Measurements from ENCODE around the gene MPPE1.
"Not testable (repeated sequence)": the region's sequence is repeated elsewhere in the genome, so short reads cannot be mapped to it uniquely, and the experiment has no call there.

Gene MPPE1

GRCh38 chr18:11925800-11926481 lies 17.8 kb upstream of the MPPE1 start:
- no peak for DNase-seq

DNA sequence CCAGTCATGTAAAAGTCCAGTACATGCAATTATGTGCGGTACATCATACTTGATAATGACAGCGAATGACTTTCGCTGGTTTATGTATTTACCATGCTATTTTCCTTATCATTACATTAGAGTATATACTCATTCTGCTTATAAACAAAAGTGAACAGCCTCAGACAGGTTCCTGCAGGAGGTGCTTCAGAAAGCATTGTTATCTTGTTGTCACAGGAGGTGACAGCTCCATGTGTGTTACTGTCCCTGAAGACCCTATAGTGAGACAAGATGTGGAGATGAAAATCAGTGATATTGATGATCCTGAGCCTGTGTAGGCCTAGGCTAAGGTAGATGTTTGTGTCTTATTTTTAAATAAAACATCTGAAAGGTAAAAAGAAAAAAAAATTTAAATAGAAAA lies 15.3 kb upstream of the MPPE1 start:
- DNase-seq, result no peak

DNA sequence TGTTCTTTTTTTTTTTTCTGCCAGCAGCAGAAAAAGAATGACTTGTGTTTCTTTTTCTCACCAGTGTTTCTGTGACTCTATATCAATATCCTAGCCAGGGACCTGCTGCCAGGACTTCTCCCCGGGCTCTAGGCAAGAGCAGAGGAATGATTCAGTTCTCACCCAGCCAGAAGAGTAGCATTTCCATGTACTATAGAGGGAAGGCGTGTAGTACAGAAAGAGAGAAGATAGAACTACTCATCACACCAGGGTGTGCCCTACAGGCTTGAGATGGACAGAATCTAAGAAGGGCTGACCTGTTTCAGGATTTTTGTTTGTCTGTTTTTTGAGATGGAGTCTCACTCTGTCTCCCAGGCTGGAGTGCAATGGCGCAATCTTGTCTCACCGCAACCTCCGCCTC lies 11.4 kb upstream of the MPPE1 start:
- DNase-seq, result not testable (repeated sequence)

- not testable (repeated sequence) for DNase-seq
These were observed 8.8 kb upstream of the MPPE1 start for GRCh38 chr18:11916880-11917279.

DNA sequence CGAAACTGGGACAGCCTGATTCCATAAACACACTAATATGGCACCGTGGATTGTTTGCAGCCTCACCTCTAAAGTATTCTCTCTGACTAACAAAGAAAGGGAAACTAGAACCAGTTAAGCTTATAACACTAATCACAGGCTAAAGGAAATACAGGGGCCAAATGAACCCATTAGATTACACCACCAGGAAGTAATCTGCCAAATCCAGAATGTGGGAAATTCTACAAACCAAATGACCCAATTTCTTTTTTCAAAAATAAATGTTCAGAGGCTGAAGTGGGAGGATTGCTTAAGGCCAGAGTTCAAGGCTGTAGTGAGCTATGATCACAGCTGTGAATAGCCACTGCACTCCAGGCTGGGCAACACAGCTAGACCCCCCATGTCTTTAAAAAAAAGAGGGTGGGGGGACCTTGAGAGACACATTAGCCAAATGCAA lies 1.5 kb upstream of the MPPE1 start:
- DNase-seq, result no peak

- no peak for DNase-seq
These were observed 941 bp upstream of the MPPE1 start for GRCh38 chr18:11909061-11909455.

DNA sequence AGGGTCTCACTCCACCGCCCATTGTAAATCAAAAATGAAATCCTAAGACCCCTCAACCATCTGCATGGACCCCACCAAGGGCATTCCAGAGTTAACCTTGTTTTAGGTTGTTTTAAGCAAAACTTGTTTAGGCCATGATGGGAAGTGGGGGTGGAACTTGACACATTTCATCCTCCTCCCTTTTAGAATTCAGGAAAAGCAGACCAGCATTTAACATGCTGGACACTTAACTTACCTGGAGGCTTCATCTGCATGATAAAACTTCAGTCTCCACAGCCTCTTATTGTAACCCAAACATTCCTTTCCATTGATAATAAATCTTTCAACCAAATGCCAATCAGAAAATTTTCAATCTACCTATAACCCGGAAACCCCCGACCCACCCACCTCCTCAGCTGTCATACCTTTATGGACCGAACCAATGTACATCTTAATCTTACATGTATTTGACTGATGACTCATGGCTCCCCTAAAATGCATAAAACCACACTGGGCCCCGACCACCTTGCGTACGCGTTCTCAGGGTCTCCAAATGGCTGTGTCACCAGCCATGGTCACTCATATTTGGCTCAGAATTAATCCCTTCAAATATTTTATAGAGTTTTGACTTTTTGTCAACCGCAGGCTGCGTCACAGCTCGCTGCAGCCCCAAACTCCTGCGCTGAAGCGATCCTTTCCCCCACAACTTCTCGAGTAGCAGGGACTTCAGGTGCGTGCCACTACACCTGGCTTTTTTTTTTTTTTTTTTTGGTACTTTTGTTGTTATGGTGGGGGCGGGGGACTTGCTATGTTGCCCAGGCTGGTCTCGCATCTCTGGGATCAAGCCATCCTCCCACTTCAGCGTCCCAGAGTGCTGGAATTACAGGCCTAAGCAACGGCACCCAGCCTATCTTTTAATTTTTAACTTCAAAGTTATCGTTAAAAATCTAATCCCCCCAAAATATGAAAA lies 917 bp downstream of the MPPE1 start:
- DNase-seq, result no peak

- no peak for DNase-seq
These were observed 1.9 kb downstream of the MPPE1 start for GRCh38 chr18:11906176-11906575.

DNA sequence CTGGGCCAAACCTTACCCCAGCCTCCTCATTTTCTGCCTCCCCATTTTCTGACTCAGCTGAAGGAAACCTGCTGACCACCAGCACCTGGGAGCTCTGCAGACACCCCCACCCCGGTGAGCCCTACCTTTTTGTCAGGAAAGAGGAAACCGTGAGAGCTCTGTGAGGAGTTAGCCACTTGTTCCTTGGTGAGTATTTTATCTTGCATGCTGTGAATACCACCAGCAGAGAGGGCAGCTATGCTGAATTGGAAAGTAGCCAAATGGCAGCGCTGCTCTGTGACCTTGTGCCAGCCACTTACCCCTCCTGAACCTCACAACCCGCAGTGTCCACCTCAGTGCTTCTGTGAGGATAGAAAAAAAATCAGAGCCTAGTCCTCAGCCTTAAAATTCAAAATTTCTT lies 2.5 kb downstream of the MPPE1 start:
- DNase-seq, result no peak

- DNase-seq, result no peak
These were observed 5.4 kb downstream of the MPPE1 start for GRCh38 chr18:11902522-11903292.

DNA sequence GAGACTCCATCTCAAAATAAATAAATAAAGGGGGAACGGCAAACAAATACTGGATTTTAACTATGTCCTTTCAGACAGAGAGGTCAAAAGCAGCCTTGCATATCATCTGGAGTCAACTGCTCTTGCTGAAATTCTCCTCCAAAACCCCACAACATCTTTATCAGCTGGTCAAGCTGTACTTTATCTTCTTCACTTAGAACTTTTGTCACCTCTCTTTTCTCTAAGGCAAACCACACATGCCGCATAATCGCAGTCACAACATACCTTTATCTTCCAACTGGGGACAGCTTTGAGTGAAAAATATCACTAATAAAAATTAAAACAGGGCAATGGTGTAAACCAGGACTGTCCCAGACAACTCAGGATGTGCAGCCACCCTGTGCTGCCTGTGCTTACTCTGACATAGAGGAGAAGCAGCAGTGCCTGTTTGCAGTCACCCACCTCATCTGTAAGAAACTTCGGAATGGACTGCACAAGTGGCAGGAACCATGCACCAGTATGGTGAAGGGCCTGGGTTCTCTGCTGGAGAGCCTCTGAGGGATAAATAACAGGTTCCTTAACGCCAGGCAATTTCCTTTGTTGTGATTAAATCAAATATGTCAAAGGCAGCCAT lies 6.2 kb downstream of the MPPE1 start:
- DNase-seq, result no peak

GRCh38 chr18:11899063-11899462 lies 9.1 kb downstream of the MPPE1 start:
- DNase-seq, result no peak

GRCh38 chr18:11897781-11898180 lies 10.3 kb downstream of the MPPE1 start:
- DNase-seq, result no peak

DNA sequence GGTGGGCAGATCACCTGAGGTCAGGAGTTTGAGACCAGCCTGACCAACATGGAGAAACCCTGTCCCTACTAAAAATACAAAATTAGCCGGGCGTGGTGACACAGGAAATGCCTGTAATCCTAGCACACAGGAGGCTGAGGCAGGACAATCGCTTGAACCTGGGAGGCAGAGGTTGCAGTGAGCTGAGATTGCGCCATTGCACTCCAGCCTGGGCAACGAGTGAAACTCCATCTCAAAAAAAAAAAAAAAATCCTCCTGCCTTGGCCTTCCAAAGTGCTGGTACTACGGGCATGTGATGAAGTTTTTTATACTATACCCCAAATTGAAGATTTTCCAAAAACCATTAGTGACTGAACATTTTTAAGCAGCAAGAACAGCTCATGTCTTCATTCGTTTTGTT lies 15.7 kb downstream of the MPPE1 start:
- not testable (repeated sequence) for DNase-seq

GRCh38 chr18:11891737-11892136 lies 16.4 kb downstream of the MPPE1 start:
- no peak for DNase-seq

GRCh38 chr18:11889284-11889683 lies 18.8 kb downstream of the MPPE1 start:
- no peak for DNase-seq

DNA sequence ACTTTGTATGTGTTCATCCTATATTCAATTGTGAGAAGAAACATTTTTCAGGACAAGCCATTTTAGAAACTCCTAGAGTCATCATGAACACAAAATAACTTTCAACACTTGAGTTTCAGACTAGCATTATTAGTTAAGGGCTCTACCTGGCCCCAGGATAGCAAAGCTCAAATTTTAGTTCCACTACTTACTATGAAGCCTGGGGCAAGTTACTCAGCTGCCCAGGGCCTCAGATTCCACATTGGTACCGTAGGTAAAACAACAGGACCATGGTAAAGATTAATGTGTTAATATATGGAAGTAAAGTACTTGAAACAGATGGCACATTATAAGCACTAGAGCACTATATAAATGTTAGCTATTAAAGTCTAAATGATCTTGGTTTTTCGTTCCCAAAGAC lies 19.4 kb downstream of the MPPE1 start:
- no peak for DNase-seq

- DNase-seq, result no peak
These were observed 20.6 kb downstream of the MPPE1 start for GRCh38 chr18:11887328-11888128.

DNA sequence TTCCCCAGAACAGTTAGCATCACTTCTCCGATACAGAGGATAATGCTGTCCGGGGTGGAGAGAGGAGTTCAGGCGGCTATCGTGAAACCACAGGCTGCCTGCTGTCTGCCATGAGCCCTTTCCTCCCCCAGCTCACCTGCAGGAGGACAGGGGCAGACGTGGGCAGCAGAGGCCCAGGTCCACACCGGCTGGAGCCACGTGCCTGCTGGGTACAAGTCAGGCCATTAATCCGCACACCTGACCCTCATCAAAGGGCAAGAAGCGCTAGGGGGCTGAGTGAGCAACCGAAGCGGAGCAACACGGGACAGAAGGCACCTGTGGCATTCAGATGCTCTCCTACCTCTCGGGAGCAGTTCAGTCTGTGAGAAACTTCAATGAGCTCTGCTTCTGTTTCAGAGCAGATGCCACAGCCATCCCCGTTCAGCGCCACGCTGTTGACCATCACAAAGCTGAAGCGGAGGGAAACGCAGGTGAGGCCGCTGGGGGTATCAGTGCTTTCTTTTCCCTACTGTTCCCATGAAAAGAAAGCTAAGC lies 21.5 kb downstream of the MPPE1 start:
- DNase-seq, result no peak

GRCh38 chr18:11885278-11885947 lies 22.7 kb downstream of the MPPE1 start:
- DNase-seq, result no peak

- no peak for DNase-seq
These were observed 23.6 kb downstream of the MPPE1 start for GRCh38 chr18:11884396-11885030.

Data from central memory CD4-positive, alpha-beta T cell (primary cell).